BE2C (cell line): Measurements from ENCODE around the gene RAB7A.
A peak's percentile ranks its signal among the peaks of the same experiment; 100 is the strongest.
"Not testable (repeated sequence)": the region's sequence is repeated elsewhere in the genome, so short reads cannot be mapped to it uniquely, and the experiment has no call there.

Experiments used
- DNase-seq: peaks from one replicate; pipeline ENCODE4 v3.0.0-alpha.2; 2020
- H3K27me3 ChIP-seq: fragments of 250-450 bp; sonication (Bioruptor Pico); 2 replicates; pipeline ENCODE4 v1.5.1; 2020; ENCODE audit warnings: mild to moderate bottlenecking
- H3K36me3 ChIP-seq: fragments of 250-450 bp; sonication (Bioruptor Pico); 2 replicates; pipeline ENCODE4 v1.5.1; 2020; ENCODE audit warnings: mild to moderate bottlenecking
- H3K4me1 ChIP-seq: fragments of 250-450 bp; sonication (Bioruptor Pico); 2 replicates; pipeline ENCODE4 v1.5.1; 2020
- H3K4me3 ChIP-seq: 2 replicates; pipeline ENCODE4 v1.5.1; 2011; ENCODE audit warnings: low read depth, low read length
- H3K9me3 ChIP-seq: fragments of 250-450 bp; sonication (Bioruptor Pico); 2 replicates; pipeline ENCODE4 v1.5.1; 2020
- CTCF ChIP-seq: IDR thresholded peaks from 2 replicates; pipeline ENCODE4 v1.5.1; 2012; ENCODE audit warnings: mild to moderate bottlenecking, low read depth, low read length

The RAB7A gene

GRCh38 chr3:128723477-128723876 is 2.5 kb upstream of the RAB7A start:
- no peaks in the 10 kb centered on the region for H3K27me3 ChIP-seq
- no peak for DNase-seq
- H3K9me3 ChIP-seq, result no peaks in the 10 kb centered on the region
- H3K4me1 ChIP-seq, result peaks cover 12% of the 10 kb centered on the region
- H3K36me3 ChIP-seq, result no peaks in the 10 kb centered on the region; the same call in none of the 2 replicates
- H3K4me3 ChIP-seq, result no peak overlapping the region
- no peak for TF ChIP-seq CTCF

GRCh38 chr3:128725547-128726022 is 398 bp upstream of the RAB7A start:
- H3K9me3 ChIP-seq, result no peaks in the 10 kb centered on the region
- DNase-seq, result no peak
- peak overlapping the region; percentile 97; the same call in 1 of the 2 replicates for H3K4me3 ChIP-seq
- no peaks in the 10 kb centered on the region for H3K27me3 ChIP-seq
- TF ChIP-seq CTCF, result no peak
- H3K4me1 ChIP-seq, result peaks cover 9% of the 10 kb centered on the region
- H3K36me3 ChIP-seq, result no peaks in the 10 kb centered on the region; the same call in none of the 2 replicates

- Histone ChIP-seq H3K27me3 (no peaks in the 10 kb centered on the region), H3K36me3 (peaks cover 8% of the 10 kb centered on the region), H3K4me3 (peak overlapping the region; percentile 97), H3K9me3 (no peaks in the 10 kb centered on the region), H3K4me1 (peaks cover 3% of the 10 kb centered on the region; the same call in 1 of the 2 replicates)
- TF ChIP-seq CTCF, result no peak
- no peak for DNase-seq
These were observed 1.1 kb downstream of the RAB7A start for GRCh38 chr3:128727059-128727458.

- Histone ChIP-seq H3K36me3 (peaks cover 8% of the 10 kb centered on the region), H3K4me3 (peak overlapping the region; percentile 97), H3K4me1 (peaks cover 3% of the 10 kb centered on the region; the same call in 1 of the 2 replicates), H3K9me3 (no peaks in the 10 kb centered on the region), H3K27me3 (no peaks in the 10 kb centered on the region)
- DNase-seq, result no peak
- TF ChIP-seq CTCF, result no peak
These were observed 1.5 kb downstream of the RAB7A start for GRCh38 chr3:128727485-128727884.

GRCh38 chr3:128727996-128728395 is 2.0 kb downstream of the RAB7A start:
- no peak for TF ChIP-seq CTCF
- Histone ChIP-seq H3K27me3 (no peaks in the 10 kb centered on the region), H3K4me3 (peak overlapping the region; percentile 97), H3K4me1 (peaks cover 3% of the 10 kb centered on the region; the same call in 1 of the 2 replicates), H3K9me3 (no peaks in the 10 kb centered on the region), H3K36me3 (peaks cover 8% of the 10 kb centered on the region)
- no peak for DNase-seq

- DNase-seq, H3K4me3 ChIP-seq, H3K4me1 ChIP-seq, H3K9me3 ChIP-seq, H3K36me3 ChIP-seq, H3K27me3 ChIP-seq: not testable (repeated sequence)
These were observed 2.5 kb downstream of the RAB7A start for GRCh38 chr3:128728521-128728920.

GRCh38 chr3:128730471-128730870 is 4.5 kb downstream of the RAB7A start:
- no peak for DNase-seq
- no peaks in the 10 kb centered on the region for H3K9me3 ChIP-seq
- H3K36me3 ChIP-seq, result peaks cover 8% of the 10 kb centered on the region
- H3K4me3 ChIP-seq, result no peak overlapping the region
- no peaks in the 10 kb centered on the region for H3K27me3 ChIP-seq
- H3K4me1 ChIP-seq, result peaks cover 2% of the 10 kb centered on the region; the same call in 1 of the 2 replicates
- TF ChIP-seq CTCF, result no peak
